ENCODE measurements around the gene CHIT1.
A peak's percentile ranks its signal among the peaks of the same experiment; 100 is the strongest.
"Not testable (repeated sequence)": the region's sequence is repeated elsewhere in the genome, so short reads cannot be mapped to it uniquely, and the experiment has no call there.

The CHIT1 gene

DNA sequence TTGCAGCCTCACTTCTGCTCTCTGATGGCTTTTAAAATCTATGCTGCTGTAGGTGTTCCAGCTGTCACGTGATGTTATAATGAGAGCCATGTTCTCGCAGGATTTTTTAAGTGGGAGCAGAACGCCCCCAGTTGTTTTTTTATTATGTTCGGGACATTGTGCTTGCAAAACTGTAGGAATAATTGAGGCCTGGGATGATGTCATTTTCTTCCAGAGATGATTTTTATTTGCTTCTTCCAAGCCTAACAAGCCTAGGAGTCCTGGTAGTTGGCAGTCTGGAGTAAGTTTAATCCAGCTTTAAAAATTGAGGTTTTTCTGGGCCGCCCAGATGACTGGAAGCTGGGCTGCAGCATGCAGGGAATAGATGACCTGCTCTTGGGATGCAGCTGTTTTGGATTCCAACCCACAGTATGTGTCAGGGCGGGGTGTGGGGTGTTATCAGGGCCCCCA lies 34.6 kb upstream of the CHIT1 start:
- DNase-seq = no peak

DNA sequence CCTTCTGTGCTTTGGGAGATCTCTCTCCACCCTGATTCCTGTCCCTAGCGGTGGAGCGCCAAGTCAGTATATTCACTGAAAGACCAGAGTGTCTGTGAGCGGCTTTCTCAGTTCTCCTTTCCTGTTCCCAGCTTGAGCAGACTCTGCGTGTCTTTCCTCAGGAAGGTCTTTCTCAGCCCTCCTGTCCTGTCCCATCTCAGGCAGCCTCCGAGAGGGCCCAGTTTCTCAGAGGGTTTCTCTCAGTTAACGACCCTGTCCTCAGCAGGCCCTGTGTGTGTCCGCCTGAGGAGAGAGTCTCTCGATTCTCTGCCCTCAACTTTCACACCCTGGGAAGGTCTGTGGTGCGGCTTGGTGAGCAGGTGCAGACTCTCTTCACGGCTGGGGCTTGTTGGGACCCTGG lies 34.0 kb upstream of the CHIT1 start:
- no peak for DNase-seq

DNA sequence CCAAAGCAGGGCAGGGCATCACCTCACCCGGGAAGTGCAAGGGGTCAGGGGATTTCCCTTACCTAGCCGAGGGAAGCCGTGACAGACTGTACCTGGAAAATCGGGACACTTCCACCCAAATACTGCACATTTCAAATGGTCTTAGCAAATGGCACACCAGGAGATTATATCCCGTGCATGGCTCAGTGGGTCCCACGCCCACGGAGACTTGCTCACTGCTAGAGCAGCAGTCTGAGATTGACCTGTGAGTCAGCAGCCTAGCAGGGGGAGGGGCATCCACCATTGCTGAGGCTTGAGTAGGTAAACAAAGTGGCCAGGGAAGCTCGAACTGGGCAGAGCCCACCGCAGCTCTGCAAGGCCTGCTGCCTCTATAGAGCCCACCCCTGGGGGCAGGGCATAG lies 27.2 kb upstream of the CHIT1 start:
- DNase-seq = not testable (repeated sequence)

DNA sequence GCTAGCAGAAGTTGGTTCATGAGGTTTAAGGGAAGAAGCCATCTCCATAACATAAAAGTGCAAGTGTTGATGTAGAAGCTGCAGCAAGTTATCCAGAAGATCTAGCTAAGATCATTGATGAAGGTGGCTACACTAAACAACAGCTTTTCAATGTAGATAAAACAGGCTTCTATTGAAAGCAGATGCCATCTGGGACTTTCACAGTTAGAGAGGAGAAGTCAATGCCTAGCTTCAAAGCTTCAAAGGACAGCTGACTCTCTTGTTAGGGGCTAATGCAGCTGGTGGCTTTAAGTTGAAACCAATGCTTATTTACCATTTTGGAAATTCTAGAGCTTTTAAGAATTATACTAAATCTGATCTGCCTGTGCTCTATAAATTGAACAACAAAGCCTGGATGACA lies 25.3 kb upstream of the CHIT1 start:
- not testable (repeated sequence) for DNase-seq

DNA sequence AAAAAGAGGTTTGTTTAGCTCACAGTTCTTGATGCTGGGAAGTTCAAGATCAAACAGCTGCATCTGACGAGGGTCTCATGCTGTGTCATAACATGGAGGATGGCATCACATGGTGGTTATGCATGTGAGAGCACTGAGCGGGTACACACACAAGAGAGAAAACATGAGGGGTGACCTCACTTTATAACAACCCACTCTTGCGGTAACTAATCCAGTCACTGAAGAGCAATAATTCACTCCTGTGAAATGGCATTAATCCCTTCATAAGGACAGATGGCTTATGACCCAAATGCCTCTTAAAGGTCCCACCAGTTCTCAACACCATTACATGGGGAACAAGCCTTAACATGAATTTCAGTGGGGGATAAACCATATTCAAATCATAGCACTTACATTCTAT lies 23.2 kb upstream of the CHIT1 start:
- DNase-seq = no peak

DNA sequence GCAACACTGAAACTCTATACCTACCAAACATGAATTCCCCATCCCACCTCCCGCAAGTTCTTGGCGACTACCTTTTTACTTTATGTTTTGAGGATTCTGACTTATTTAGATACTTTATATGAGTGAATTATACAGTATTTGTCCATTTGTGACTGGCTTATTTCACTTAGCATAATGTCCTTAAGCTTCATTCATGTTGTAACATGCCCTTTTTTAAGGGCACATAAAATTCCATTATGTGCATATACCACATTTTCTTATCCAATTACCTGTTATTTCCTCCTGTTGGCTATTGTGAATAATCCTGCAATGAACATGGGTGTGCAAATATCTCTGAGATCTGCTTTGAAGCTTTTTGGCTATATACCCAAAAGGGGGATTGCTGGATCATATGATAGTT lies 22.0 kb upstream of the CHIT1 start:
- no peak for DNase-seq

DNA sequence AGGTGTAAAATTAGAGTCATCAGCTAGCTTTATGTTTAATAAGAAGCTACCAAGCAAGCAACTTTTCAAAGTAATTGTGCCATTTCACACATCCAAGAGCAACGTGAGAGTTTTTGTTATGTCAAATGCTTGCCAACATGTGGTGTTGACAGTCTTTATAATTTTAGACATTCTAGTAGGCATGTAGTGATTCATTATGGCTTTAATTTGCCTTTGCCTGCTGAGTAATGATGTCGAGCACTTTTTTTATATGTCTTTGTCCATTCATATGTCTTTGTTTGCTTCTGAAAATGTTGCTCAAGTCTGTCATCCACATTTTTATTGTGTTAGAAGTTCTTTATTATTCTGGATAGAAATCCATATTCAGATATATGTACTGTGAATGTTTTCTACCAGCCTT lies 21.4 kb upstream of the CHIT1 start:
- no peak for DNase-seq

DNA sequence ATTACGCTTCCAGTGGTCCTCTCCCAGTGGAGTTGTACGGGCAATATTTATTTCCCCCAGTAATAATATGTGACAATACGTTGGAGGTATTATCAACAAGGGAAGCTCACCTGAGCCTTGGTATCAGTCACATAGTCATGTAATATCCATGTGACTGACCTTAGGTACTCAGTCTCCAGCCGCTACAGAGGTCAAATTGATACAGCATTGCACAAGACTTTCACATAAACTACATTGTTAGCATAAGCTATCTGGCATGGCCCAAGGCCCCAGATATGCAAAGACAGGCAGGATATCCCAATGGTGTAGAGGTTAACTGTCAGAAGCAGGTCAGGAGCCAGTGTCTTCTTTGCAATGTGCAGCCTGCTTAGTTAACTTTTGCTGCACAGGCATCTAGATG lies 15.3 kb upstream of the CHIT1 start:
- DNase-seq = no peak

DNA sequence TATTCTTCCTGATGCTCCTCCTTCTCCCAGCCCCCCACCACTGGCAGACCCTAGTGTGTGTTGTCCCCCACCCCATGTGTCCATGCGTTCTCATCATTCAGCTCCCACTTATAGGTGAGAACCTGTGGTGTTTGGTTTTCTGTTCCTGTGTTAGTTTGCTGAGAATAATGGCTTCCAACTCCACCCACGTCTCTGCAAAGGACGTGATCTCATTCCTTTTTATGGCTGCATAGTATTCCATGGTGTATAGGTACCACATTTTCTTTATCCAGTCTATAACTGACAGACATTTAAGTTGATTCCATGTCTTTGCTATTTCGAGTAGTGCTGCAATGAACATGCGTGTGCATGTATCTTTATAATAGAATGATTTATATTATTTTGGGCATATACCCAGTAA lies 12.2 kb upstream of the CHIT1 start:
- DNase-seq = not testable (repeated sequence)

DNA sequence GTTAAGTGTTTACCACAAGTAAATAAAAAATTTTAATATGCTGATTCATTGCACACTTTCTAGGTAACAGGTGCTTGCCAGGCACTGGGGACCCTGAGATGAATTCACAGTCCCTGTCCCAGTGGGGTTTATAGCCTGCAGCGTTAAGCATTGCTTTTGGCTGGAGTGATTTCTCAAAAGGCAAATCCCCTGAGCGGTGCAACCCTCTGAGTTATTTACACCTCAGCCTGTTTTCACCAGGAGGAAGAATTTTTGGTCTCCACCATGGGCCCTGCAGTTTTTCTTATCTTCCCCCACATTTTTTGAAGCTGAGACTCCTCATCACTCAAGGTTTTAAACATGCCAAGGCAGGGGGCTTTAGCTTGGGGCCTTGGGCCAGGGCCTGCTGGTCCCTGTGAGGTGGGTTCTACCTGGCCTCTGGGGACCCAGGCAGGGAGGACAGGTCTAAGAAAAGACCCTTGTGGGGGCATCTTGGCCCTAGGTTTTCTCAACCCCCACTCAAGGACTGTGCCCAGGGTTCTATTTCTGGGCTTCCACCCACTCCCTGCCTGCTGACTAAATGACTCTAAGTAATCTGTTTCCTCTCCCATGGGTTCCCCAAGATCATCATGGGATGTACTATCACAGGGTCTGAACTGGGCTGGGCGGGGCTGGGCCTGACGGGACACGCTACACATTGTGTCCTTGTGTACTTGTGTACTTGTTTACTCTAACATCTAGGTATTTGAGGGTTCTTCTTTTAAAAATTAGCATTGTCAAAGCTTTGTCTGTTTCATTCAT lies 10.2 kb upstream of the CHIT1 start:
- no peak for DNase-seq

DNA sequence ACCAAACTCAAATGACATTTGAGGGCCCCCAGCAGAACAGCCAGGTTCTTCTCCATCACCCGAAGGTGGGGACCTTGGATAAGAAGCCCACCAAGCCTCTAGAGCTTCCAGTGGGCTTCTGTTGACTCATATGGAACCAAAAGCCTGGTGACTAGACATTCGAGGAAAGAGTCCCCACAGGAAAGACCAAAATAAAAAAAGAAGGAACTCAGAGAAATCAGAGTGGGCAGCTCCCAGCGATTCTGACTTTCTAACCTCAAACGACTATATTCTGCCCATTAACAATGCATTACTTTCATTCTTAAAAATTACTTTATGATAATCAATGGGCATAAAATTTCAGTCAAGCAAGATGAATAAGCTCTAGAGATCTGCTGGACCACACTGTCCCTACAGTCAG lies 9.6 kb upstream of the CHIT1 start:
- DNase-seq = no peak

DNA sequence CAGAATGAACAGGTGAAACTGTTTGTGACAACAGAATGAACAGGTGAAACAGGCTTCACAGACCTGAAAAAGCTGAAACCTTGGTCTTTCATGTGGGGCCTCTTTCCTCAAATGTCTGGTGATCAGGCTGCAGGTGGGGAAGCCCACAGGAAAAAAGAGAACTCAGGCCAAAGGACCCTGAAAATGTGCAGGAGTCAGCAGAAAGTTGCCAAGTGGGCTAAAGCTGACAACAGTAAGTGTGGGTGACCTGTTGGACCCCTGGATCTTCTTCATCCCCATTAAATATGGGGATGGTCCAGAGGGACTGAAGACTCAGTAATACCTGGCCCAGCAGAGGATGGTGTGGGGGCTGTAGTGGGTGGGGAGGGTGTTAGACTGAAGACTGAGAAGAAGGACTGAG lies 9.1 kb upstream of the CHIT1 start:
- no peak for DNase-seq

DNA sequence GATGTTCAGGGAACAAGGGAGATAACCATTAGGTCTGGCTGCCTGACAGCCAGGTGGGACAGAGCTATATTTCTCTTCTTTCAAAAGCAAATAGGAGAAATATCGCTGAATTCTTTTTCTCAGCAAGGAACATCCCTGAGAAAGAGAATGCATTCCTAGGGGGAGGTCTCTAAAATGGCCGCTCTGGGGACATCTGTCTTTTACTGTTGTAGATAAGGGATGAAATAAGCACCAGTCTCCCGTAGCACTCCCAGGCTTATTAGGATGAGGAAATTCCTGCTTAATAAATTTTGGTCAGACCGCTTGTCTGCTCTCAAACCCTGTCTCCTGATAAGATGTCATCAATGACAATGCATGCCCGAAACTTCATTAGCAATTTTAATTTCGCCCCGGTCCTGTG lies 5.4 kb upstream of the CHIT1 start:
- DNase-seq = not testable (repeated sequence)

DNA sequence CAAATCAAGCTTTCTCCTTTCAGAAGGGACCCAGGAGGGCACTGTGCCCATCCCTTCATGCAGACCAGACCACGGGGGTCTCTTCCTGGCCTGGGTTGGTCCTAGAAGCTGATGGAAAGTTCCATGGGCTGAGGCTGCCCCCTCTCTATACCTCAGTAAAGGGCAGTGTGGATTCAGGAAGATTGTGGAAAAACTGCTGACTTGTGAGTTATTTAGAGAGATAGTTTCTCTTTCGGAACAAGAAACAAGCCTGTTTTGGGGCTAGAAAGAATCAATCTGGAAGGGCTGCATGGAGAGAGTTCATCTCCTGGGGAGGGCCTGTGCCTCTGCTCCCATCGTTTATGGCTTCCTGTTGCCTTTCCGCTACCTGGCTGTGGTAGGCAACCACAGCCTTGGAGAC lies 803 bp downstream of the CHIT1 start:
- no peak for DNase-seq

DNA sequence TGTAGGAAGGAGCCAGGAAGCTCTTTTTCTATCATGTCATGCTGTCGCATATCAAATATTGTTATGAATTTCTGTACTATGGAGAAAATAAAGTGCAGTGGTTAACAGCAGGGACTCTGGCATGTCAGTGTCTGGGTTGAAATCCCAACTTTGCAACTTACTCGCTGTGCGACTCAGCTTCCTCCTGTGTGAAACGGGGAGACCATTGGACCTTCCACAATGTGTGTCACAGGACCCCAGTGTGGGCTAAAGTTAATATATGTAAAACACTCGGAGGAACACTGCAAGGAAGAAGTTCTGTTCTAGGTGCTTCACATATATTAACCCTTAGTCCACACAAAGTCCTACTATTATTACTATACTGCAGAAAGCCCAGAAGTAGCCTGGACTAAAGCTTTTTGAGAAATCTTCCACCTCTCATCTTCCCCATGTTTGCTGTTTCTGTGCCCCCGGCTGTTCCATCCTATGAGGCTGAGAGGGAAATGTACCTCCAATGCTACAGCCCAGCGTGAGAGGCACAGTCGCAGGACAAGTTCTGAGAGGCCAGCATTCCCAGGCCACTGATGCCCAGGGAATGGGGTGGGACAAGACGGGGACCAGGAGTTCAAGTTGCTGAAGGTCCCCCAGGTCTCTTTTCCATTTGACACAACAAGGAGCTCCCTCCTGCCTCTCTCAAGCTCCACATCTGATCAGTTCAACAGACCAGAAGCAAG lies 1.9 kb downstream of the CHIT1 start:
- DNase-seq = no peak

DNA sequence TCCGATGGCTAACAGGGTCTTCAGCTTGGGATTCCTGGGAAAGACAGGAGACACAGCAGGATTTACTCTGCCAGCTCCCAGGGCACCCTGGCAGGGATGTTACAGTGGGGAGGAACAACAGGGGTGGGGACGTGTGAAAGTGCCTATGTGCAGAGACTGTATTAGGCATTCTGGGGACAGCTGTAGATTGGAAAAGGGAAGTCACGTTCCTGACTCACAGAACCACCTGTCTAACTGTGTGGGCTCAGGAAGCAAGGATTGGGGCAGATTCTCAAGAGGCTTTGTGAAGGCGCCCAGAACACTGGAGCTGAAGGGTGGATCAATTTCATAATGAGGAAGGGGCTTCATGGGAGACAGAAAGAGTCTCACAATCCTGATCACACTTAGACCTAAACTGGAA lies 4.4 kb downstream of the CHIT1 start:
- DNase-seq = no peak

DNA sequence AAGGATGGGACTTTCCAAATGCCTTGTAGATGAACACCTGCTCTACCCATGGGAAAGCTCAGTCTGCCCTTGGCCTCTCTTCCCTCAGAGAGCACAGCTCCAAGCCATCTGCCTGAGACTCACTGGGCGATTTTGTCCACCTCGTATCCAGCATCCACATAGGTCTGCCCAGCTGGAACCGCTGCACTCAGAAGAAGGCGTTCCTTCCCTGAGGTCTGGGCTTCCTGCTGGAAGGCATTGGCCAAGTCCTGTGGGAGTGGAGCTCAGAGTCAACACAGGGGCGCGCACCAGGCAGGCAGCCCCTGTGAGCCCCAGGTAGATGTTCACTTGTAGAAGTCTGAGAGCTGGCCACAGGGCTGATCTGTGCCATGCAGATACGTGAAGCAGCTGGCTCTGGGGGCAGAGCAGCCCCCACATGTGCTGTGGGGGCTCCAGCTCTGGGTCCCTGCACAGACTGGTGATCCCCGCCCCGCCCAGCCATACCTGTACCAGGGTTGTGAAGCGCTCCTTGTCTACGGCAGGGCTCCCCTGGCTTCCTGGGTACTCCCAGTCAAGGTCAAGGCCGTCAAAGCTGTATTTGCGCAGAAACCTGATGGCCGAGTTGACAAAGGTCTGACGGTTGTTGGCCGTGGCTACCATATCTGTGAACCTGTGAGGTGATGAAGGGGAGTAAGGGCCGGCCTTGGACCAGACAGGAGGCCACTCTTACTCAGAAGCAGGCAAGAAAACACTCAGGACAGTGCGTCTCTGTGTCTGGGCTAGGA lies 6.3 kb downstream of the CHIT1 start:
- DNase-seq = no peak

DNA sequence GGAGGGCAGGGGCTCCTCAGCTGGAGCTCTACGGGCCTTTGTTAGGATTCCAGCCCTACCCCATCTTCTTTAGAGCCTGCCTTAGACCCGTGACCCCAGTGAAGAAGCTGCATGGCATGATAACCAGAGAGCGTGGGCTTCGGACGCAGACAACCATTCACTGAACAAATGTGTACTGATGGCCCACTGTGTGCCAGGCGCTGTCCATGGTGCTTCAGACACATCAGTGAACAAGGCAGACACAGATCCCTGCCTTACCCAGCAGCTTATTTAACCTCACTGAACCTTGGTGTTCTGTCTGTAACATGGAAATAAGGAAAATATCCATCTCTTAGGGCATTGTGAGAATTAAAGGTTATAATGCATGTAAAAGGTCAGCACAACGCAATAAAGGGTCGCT lies 9.5 kb downstream of the CHIT1 start:
- no peak for DNase-seq

DNA sequence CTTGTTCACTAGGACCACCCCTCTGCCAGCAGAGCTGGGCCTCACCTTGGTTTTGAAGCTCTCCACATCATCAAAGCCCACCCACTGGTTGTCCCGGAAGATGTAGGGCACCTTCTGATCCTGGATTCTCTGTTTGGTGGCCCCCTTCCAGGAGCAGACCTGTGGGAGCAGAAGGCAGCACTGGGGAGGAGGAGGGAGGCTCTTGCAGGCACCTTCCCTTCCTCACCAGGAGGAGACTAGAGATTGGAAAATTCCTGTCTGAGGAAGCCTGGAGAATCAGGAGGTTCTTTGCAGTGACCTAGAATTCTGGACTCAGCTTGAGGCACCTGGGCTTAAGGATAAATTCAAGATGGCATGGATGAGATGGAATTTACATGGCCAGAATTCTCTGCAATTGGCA lies 10.3 kb downstream of the CHIT1 start:
- DNase-seq = no peak

DNA sequence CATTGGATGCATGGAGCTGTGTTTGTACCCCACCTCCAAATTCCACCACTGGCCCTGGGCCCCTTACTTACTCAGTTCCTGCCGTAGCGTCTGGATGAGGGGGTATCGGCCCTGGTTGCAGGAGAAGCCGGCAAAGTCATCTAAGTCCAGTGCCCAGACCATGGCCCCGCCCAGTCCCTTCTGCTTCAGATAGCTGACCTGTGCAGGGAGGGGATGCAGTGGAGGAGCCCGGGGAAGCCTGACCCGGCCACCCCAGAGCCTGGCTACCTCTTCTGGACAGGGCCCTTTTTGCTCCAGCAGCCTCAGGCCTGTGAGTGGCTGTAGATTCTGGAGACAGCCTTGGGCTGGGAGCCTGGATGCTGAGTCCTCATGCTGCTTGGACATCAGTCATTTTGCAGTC lies 11.8 kb downstream of the CHIT1 start:
- no peak for DNase-seq

DNA sequence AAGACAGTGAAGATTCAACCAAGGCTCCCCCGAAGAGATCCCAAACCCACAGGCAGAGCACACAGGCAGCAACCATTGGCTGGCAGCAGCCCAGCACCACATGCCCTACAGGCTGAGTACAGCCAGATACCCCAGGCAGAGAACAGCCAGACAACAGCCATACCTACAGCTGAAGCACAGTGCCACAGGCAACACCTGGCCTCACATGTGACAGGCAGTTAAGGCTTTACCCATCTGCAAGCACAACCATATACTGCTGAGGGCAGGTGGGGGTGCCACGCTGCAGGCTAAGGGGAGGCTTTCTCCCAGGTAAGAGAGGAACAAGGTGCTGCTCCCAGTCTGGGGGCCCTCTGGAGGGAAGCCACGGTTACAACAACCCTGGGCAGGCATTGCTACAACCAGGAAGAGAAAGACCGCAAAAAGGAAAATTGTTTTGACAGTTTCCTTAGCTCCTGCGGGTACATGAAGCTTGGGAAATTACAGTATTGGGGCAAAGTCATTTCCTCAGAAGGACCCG lies 12.3 kb downstream of the CHIT1 start:
- no peak for DNase-seq

DNA sequence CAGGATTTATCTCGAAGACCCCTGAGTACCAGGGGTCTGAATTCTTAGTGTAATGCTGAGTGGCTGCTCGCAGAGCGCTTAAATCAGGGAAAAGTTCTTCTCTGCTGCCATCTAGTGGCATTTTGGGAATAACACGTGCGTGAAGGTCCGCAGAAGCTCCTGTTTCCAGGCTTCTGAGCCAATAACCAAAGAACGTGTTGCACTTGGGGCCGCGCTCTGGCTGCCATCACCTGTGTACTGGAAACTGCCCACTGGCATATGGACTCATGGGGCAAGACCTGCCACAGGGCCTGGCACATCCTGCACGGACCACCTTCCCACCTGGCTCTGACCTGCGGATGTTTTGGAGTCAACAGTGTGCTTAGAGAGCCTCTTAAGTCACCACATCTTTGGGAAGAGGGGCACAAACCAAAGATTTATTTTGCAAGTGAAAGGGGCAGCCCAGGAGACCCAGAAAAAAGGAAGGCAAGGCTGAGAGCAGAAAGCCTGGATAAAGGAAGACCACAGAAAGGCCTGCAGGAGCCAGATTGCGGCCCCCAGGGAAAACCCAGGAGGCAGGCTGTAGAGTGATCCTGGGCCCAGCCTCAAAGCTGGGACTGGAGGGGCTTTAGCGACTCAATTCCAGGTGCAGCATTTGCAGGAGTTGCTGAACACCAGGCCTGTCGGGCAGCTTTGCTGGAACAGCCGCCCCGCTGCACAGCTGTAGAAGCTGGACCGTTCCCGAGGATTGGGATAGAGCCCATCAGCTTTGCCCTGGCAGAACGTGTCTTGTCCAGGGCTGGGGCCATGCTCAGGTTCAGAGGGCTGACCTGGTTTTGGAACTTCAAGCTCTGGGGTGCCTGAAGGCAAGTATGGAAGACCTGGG lies 13.0 kb downstream of the CHIT1 start:
- DNase-seq = peak; percentile 44

DNA sequence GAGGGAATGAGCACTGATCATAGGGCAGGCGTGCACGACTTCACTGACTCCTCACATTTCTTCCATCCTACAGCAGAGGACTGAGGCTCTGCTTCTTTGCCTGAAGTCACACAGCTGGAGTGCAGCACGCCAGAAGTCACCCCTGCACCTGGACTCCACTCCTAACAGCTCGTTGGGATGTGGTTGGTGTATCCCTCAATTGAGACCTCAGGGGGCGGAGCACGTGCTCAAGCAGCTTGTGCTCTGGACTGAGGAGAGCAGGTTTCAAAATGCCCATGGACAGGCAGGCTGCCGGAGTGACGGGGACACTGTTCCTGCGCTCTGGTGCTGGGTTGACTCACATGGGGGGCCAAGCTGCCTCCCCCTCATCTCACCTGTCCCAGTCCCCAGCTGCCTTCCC lies 13.9 kb downstream of the CHIT1 start:
- DNase-seq = no peak

All from activated T-cell treated with anti-CD3 and anti-CD28 coated beads, Interleukin-2, amount 50 U/mL, for 1 hour (primary cell).